OCI-LY7 (cell line): ENCODE measurements around the gene TSPO.

Source experiments
- EZH2phosphoT487 ChIP-seq: fragments of 200-600 bp; sonication (generic); IDR thresholded peaks from 2 replicates; pipeline ENCODE4 v1.6.1; 2018; ENCODE audit warnings: low read depth, borderline replicate concordance, mild to moderate bottlenecking, mixed run types, antibody characterized with exemption, low read length, moderate library complexity, mixed read lengths
- TF ChIP-seq, protein P1 (sequence below): fragments of 200-600 bp; sonication (generic); conservative IDR thresholded peaks from 2 replicates; pipeline ENCODE4 v1.5.1; 2014; ENCODE audit warnings: mild to moderate bottlenecking, antibody characterized with exemption, low read length, moderate library complexity, mixed read lengths

DNA sequence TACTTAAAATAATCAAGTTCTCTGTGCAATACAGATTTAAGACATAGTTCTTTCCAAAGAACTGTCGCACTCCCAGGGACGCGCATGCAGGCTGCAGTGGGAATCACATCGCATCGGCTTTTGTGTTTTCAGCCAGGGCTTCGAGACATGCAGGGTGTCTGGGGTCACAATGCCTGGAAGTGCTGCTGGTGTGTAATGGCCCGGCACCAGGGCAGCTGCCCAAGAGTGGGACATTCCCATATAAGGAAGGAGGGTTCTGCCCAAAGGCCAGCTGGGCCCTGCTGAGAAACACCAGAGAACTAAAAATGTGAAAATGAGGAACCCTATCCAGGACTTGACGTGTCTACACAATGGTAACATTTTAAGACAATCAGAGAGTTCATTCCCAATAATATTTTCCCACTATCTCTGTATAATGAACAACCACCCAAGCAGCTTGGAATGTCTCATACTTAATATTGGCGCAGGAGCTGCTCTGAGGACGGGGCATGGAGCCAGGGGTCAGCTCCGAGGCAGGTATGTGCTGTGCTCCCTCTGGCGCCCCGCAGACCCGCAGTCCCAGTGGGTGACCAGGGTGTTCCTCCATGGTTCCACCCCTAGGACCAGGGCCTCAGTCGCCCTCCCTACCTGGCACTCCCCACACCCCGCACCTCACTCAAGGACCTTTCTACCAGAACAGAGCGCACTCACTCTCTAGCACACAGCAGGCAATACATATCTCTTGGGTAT is 19.4 kb upstream of the TSPO start:
- TF ChIP-seq, protein P1, sequence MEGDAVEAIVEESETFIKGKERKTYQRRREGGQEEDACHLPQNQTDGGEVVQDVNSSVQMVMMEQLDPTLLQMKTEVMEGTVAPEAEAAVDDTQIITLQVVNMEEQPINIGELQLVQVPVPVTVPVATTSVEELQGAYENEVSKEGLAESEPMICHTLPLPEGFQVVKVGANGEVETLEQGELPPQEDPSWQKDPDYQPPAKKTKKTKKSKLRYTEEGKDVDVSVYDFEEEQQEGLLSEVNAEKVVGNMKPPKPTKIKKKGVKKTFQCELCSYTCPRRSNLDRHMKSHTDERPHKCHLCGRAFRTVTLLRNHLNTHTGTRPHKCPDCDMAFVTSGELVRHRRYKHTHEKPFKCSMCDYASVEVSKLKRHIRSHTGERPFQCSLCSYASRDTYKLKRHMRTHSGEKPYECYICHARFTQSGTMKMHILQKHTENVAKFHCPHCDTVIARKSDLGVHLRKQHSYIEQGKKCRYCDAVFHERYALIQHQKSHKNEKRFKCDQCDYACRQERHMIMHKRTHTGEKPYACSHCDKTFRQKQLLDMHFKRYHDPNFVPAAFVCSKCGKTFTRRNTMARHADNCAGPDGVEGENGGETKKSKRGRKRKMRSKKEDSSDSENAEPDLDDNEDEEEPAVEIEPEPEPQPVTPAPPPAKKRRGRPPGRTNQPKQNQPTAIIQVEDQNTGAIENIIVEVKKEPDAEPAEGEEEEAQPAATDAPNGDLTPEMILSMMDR = no peak
- no peak for TF ChIP-seq EZH2phosphoT487
